NB4 (cell line): Measurements from ENCODE around the gene AQP7.

ENCODE experiments used
- DNase-seq: peaks from one replicate; pipeline ENCODE4 v3.0.0; 2010; ENCODE audit warnings: low read depth
- H3K4me3 ChIP-seq: one replicate; pipeline ENCODE4 v1.5.1; 2011; ENCODE audit warnings: mild to moderate bottlenecking, low read depth, low read length, moderate library complexity
- MAX ChIP-seq: IDR thresholded peaks from 2 replicates; pipeline ENCODE4 v1.6.1; 2011; ENCODE audit warnings: low read depth, low read length
- MYC ChIP-seq: IDR thresholded peaks from 2 replicates; pipeline ENCODE4 v1.6.1; 2011; ENCODE audit warnings: low read depth, low read length
- POLR2A ChIP-seq: IDR thresholded peaks from 2 replicates; pipeline ENCODE4 v1.6.1; 2011; ENCODE audit warnings: mild to moderate bottlenecking; ENCODE audit not compliant: insufficient read length; ENCODE audit errors: extremely low read depth
- TF ChIP-seq, protein P1 (sequence below): IDR thresholded peaks from one replicate; pipeline ENCODE4 v1.5.1; 2012; ENCODE audit warnings: low read depth, low read length

Gene AQP7

DNA sequence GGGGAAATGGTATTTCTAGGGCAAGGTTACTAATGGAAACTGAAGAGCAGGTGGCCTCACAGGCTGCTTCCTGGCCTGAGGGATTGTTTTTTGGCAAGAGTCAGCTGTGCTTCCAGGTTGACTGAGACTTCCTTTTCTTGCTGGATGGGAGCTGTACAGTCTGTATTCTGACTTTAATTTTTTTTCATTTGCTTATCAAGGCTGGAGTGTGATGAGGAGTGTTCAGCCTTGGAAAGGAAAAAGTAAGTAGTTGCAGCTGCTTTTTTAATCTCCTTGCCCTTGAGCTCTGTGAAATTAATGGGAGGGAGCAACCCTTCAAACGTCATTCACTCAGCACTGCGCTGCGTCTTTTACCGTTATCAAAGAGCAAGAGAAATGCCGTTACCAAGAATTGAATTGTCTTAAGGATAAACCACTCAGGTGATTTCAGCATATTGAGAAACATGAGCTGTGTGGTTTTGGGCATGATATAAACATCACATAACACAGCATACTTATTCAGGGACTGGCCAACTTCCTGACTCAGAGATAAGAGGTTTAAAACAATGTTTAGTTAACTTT, 47.6 kb downstream of the AQP7 start:
- no peak overlapping the region for H3K4me3 ChIP-seq
- DNase-seq = no peak
- TF ChIP-seq, protein P1, sequence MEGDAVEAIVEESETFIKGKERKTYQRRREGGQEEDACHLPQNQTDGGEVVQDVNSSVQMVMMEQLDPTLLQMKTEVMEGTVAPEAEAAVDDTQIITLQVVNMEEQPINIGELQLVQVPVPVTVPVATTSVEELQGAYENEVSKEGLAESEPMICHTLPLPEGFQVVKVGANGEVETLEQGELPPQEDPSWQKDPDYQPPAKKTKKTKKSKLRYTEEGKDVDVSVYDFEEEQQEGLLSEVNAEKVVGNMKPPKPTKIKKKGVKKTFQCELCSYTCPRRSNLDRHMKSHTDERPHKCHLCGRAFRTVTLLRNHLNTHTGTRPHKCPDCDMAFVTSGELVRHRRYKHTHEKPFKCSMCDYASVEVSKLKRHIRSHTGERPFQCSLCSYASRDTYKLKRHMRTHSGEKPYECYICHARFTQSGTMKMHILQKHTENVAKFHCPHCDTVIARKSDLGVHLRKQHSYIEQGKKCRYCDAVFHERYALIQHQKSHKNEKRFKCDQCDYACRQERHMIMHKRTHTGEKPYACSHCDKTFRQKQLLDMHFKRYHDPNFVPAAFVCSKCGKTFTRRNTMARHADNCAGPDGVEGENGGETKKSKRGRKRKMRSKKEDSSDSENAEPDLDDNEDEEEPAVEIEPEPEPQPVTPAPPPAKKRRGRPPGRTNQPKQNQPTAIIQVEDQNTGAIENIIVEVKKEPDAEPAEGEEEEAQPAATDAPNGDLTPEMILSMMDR = no peak
- TF ChIP-seq POLR2A = no peak
- no peak for TF ChIP-seq MAX
- no peak for TF ChIP-seq MYC

DNA sequence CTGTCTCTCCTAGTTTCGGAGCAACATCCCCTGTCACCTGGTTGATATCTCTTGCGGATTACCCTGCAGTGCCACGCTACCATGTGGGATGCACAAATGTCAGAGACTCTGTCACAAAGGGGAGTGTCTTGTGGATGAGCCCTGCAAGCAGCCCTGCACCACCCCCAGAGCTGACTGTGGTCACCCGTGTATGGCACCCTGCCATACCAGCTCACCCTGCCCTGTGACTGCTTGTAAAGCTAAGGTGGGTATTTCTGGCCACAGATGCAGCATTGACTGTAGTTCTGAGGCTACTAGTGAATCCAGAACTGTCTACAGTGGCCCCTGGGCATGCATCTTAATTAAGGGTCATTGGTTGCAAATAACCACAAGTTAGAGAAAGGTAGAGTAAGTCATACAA, 50.8 kb downstream of the AQP7 start:
- H3K4me3 ChIP-seq = no peak overlapping the region
- no peak for TF ChIP-seq POLR2A
- TF ChIP-seq, protein P1 = no peak
- no peak for TF ChIP-seq MYC
- TF ChIP-seq MAX = no peak
- DNase-seq = no peak

DNA sequence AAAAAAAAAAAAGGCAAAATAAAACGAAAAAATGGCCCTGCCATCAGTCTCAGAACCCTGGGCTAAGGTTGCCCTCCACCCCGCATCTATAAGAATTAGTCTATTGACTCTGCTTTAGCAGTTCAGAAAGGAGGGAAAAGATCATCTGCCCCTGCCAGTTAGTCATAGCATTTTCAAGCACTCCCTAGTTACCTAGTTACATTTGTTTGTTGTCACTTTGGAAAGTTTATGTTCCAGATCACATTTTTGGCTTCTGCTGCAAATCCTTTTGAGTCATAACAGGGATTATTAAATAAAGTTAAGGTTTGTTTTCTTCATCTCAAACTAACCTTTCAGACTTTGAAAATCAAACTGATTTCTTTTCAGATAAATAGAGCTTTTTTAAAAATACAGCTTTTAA, 52.1 kb downstream of the AQP7 start:
- no peak for TF ChIP-seq MYC
- TF ChIP-seq MAX = no peak
- TF ChIP-seq POLR2A = no peak
- TF ChIP-seq, protein P1 = no peak
- no peak overlapping the region for H3K4me3 ChIP-seq
- DNase-seq = no peak

GRCh38 chr9:33349743-33350142, 52.6 kb downstream of the AQP7 start:
- TF ChIP-seq MYC = no peak
- H3K4me3 ChIP-seq = no peak overlapping the region
- no peak for DNase-seq

DNA sequence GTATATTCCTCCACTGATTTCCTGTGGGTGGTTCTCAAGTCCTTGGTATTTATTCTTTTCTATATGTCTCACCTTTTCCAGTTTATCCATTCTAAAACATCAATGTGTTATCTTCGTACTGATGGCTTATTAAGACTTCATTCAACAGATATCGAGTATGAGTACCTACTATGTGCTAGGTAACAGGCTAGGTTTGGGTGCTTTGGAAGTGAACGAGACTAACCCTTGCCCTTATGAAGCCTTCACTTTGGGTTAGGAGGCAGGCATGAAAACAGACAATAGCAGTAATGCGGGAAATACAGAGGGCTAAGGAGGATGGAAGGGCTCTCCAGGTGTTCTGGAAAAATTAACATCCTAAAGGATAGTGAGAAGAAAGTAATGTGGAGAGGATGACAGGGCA, 53.4 kb downstream of the AQP7 start:
- no peak for DNase-seq
- no peak overlapping the region for H3K4me3 ChIP-seq
- TF ChIP-seq POLR2A (no peak), MYC (no peak), MAX (no peak)
- TF ChIP-seq, protein P1 = no peak

GRCh38 chr9:33346564-33346963, 55.8 kb downstream of the AQP7 start:
- no peak for DNase-seq
- no peak overlapping the region for H3K4me3 ChIP-seq
- TF ChIP-seq MAX (no peak), MYC (no peak)

- no peak for TF ChIP-seq MYC
- no peak for TF ChIP-seq MAX
- TF ChIP-seq POLR2A = no peak
- TF ChIP-seq, protein P1 = no peak
- no peak overlapping the region for H3K4me3 ChIP-seq
- DNase-seq = no peak
Measured at GRCh38 chr9:33344145-33344544, 58.2 kb downstream of the AQP7 start.
